HCT116 (cell line): ENCODE measurements around the gene ZNF316. TPM values are rescaled to one million over a fixed set of nuclear protein-coding genes. Genes with fewer than 3 reads are reported as not detected.

Source experiments
- ATAC-seq: fragments of 200-7000 bp; cut with Tn5 transposase; 2 replicates; pipeline ENCODE4 v1.9.1; 2020; ENCODE audit warnings: mild to moderate bottlenecking, moderate library complexity
- BruUV-seq: library from RNA; stranded (reverse); fragments of 400-500 nt; replicated peaks from 2 replicates; lab custom pipeline; 2021; lab: Mats Ljungman, UMichigan
- CTCF ChIA-PET: fragments of 300-600 bp; sonication (Branson Sonifier 250); formaldehyde crosslinking; loops from one replicate; lab custom pipeline; 2021; ENCODE audit warnings: antibody characterized with exemption; lab: Charles Lee
- POLR2A ChIA-PET: fragments of 300-600, 350-600 bp; sonication (Branson Sonifier 250); formaldehyde crosslinking; loops from one replicate; lab custom pipeline; 2021; ENCODE audit warnings: antibody characterized with exemption; lab: Charles Lee
- RAD21 ChIA-PET, 2 experiments: fragments of 300-600 bp; sonication (Branson Sonifier 250); formaldehyde crosslinking; loops; one replicate each; lab custom pipeline; 2023; ENCODE audit warnings: low total read pairs in 2 of 2; ENCODE audit not compliant: uncharacterized antibody in 2 of 2, unreplicated experiment in 2 of 2, low non-redundant PET in 1 of 2; lab: Charles Lee
- DNase-seq: peaks from one replicate; pipeline ENCODE4 v3.0.0-alpha.2; 2010; ENCODE audit warnings: low read depth, low spot score
- H2AFZ ChIP-seq: fragments of 200-600 bp; shearing (Covaris generic), sonication (generic); 2 replicates; pipeline ENCODE4 v1.6.1; 2017; ENCODE audit warnings: low read depth, mixed run types, mixed read lengths, antibody characterized with exemption, low read length; ENCODE audit not compliant: poor library complexity, severe bottlenecking
- H3K27ac ChIP-seq: 2 replicates; pipeline ENCODE4 v1.5.1; 2012; ENCODE audit warnings: low read depth, low read length
- H3K27me3 ChIP-seq: fragments of 200-600 bp; sonication (generic); 2 replicates; pipeline ENCODE4 v1.6.1; 2016; ENCODE audit warnings: mixed run types, low read length, mixed read lengths; ENCODE audit not compliant: insufficient read depth
- H3K36me3 ChIP-seq, 2 experiments: fragments of 200-500 bp in 1 of 2; fragments of 200-600 bp in 1 of 2; sonication (Bioruptor generic) in 1 of 2; sonication (generic) in 1 of 2; 2 replicates each; pipeline versions ENCODE4 v1.5.1 to v1.6.1; 2014 to 2016; ENCODE audit warnings: low read length in 2 of 2, inconsistent platforms in 1 of 2, mixed read lengths in 1 of 2, mixed run types in 1 of 2; ENCODE audit not compliant: insufficient read depth in 2 of 2, control insufficient read depth in 1 of 2
- H3K4me1 ChIP-seq, 2 experiments: fragments of 200-600 bp in 1 of 2; sonication (generic) in 1 of 2; 2 replicates each; pipeline versions ENCODE4 v1.5.1 to v1.6.1; 2012 to 2017; ENCODE audit warnings: low read length in 2 of 2, inconsistent platforms in 1 of 2, mild to moderate bottlenecking in 1 of 2, mixed read lengths in 1 of 2, mixed run types in 1 of 2, moderate library complexity in 1 of 2; ENCODE audit not compliant: insufficient read depth in 2 of 2, control insufficient read depth in 1 of 2
- H3K4me2 ChIP-seq: fragments of 200-600 bp; sonication (generic); 2 replicates; pipeline ENCODE4 v1.6.1; 2017; ENCODE audit warnings: mixed run types, low read length, mixed read lengths
- H3K4me3 ChIP-seq, 2 experiments: fragments of 200-600 bp in 1 of 2; sonication (generic) in 1 of 2; replicated peaks in 1 of 2; 2 replicates each; pipeline ENCODE4 v1.5.1; 2011 to 2016; ENCODE audit warnings: low read length in 2 of 2, control low read depth in 1 of 2, low read depth in 1 of 2, mild to moderate bottlenecking in 1 of 2, mixed read lengths in 1 of 2, mixed run types in 1 of 2
- H3K79me2 ChIP-seq: fragments of 200-600 bp; sonication (generic); 2 replicates; pipeline ENCODE4 v1.6.1; 2017; ENCODE audit warnings: mild to moderate bottlenecking, mixed run types, low read length, moderate library complexity, mixed read lengths; ENCODE audit not compliant: insufficient read depth
- H3K9ac ChIP-seq: fragments of 200-600 bp; sonication (generic); 2 replicates; pipeline ENCODE4 v1.6.1; 2016; ENCODE audit warnings: low read length, mixed read lengths
- H3K9me2 ChIP-seq: fragments of 200-600 bp; sonication (generic), shearing (Covaris generic); 2 replicates; pipeline ENCODE4 v1.6.1; 2017; ENCODE audit warnings: mixed run types, mild to moderate bottlenecking, moderate library complexity; ENCODE audit not compliant: insufficient read depth
- H3K9me3 ChIP-seq, 2 experiments: fragments of 200-500 bp in 1 of 2; fragments of 200-600 bp in 1 of 2; sonication (Bioruptor generic) in 1 of 2; sonication (generic) in 1 of 2; 2 replicates each; pipeline ENCODE4 v1.6.1; 2014 to 2017; ENCODE audit warnings: low read length in 2 of 2, mixed read lengths in 2 of 2, inconsistent platforms in 1 of 2, low read depth in 1 of 2, mild to moderate bottlenecking in 1 of 2, mixed run types in 1 of 2, moderate library complexity in 1 of 2; ENCODE audit not compliant: control insufficient read depth in 1 of 2, insufficient read depth in 1 of 2
- H4K20me1 ChIP-seq: fragments of 200-600 bp; sonication (generic), shearing (Covaris generic); 2 replicates; pipeline ENCODE4 v1.6.1; 2017; ENCODE audit warnings: mixed run types, mild to moderate bottlenecking, moderate library complexity; ENCODE audit not compliant: insufficient read depth
- CBX3 ChIP-seq: IDR thresholded peaks from 2 replicates; pipeline ENCODE4 v1.6.1; 2012; ENCODE audit warnings: low read depth
- CTCF ChIP-seq, 3 experiments: fragments of 200-600 bp in 1 of 3; sonication (generic) in 1 of 3; IDR thresholded peaks in 2 of 3; conservative IDR thresholded peaks in 1 of 3; 2 replicates each; pipeline ENCODE4 v1.5.1; 2012 to 2017; ENCODE audit warnings: low read depth in 2 of 3, low read length in 2 of 3, antibody characterized with exemption in 1 of 3, borderline replicate concordance in 1 of 3, control low read depth in 1 of 3, mild to moderate bottlenecking in 1 of 3, mixed read lengths in 1 of 3, mixed run types in 1 of 3, moderate library complexity in 1 of 3; ENCODE audit not compliant: insufficient read depth in 1 of 3
- EGR1 ChIP-seq: IDR thresholded peaks from 2 replicates; pipeline ENCODE4 v1.6.1; 2012; ENCODE audit warnings: low read depth
- ELF1 ChIP-seq: IDR thresholded peaks from 2 replicates; pipeline ENCODE4 v1.6.1; 2012; ENCODE audit warnings: low read depth, borderline replicate concordance
- EZH2 ChIP-seq: fragments of 200-600 bp; sonication (generic); IDR thresholded peaks from 2 replicates; pipeline ENCODE4 v1.6.1; 2017; ENCODE audit warnings: antibody characterized with exemption, mixed run types
- FOSL1 ChIP-seq: IDR thresholded peaks from 2 replicates; pipeline ENCODE4 v1.6.1; 2012; ENCODE audit warnings: low read depth
- POLR2A ChIP-seq: IDR thresholded peaks from 2 replicates; pipeline ENCODE4 v1.7.0; 2011; ENCODE audit warnings: borderline replicate concordance; ENCODE audit not compliant: insufficient read depth, insufficient read length; ENCODE audit errors: extremely low read depth
- RAD21 ChIP-seq: IDR thresholded peaks from 2 replicates; pipeline ENCODE4 v1.6.1; 2012; ENCODE audit warnings: low read depth, mild to moderate bottlenecking
- SIN3A ChIP-seq: IDR thresholded peaks from 2 replicates; pipeline ENCODE4 v1.6.1; 2012; ENCODE audit warnings: low read depth
- SRF ChIP-seq: IDR thresholded peaks from 2 replicates; pipeline ENCODE4 v1.6.1; 2012; ENCODE audit warnings: low read depth
- TCF7L2 ChIP-seq: IDR thresholded peaks from 2 replicates; pipeline ENCODE4 v1.7.0; 2011; ENCODE audit warnings: borderline replicate concordance, inconsistent platforms; ENCODE audit not compliant: insufficient read depth, insufficient read length; ENCODE audit errors: extremely low read depth
- YY1 ChIP-seq: IDR thresholded peaks from 2 replicates; pipeline ENCODE4 v1.6.1; 2011; ENCODE audit warnings: low read length, low read depth, moderate library complexity, mild to moderate bottlenecking; ENCODE audit not compliant: insufficient replicate concordance; ENCODE audit errors: extremely low read depth
- ZBTB33 ChIP-seq: IDR thresholded peaks from 2 replicates; pipeline ENCODE4 v1.6.1; 2011; ENCODE audit warnings: mild to moderate bottlenecking, low read length, moderate library complexity; ENCODE audit not compliant: insufficient replicate concordance; ENCODE audit errors: extremely low read depth
- ZFX ChIP-seq: fragments of 450-650 bp; IDR thresholded peaks from 2 replicates; pipeline ENCODE4 v1.6.1; 2017
- ZNF274 ChIP-seq: fragments of 200-500 bp; sonication (Bioruptor generic); IDR thresholded peaks from 2 replicates; pipeline ENCODE4 v1.6.1; 2014; ENCODE audit warnings: mild to moderate bottlenecking, low read depth, low read length, inconsistent platforms
- intact Hi-C: fragments of 100-400 bp; cut with micrococcal nuclease; formaldehyde crosslinking; loops from 2 replicates; pipeline ENCODE4 v1.10.0; 2022
- total RNA-seq: library from RNA; stranded (reverse); gene quantifications from one replicate; pipeline ENCODE4 v1.2.1, GENCODE V29; 2021; ENCODE audit not compliant: unreplicated experiment
- TF ChIP-seq, protein P1 (sequence below): IDR thresholded peaks from 2 replicates; pipeline ENCODE4 v1.6.1; 2012
- TF ChIP-seq, protein P2 (sequence below): IDR thresholded peaks from 2 replicates; pipeline ENCODE4 v1.6.1; 2012; ENCODE audit warnings: low read depth
- TF ChIP-seq, protein P3 (sequence below): IDR thresholded peaks from 2 replicates; pipeline ENCODE4 v1.6.1; 2012

Gene ZNF316
- total RNA-seq, 1 experiment from 2014 or later: 25.0 TPM

GRCh38 chr7:6646465-6646864, 9.3 kb downstream of the ZNF316 start:
- POLR2A ChIA-PET: no interaction called here
- intact Hi-C loops: no loop called here

More at GRCh38 chr7:6646465-6646864, 9.3 kb downstream of the ZNF316 start:
- CTCF ChIA-PET: no interaction called here
- RAD21 ChIA-PET: no interaction called here
- Histone ChIP-seq H3K9me2 (no peaks in the 10 kb centered on the region), H3K27me3 (no peaks in the 10 kb centered on the region), H3K4me2 (no peak overlapping the region), H4K20me1 (no peaks in the 10 kb centered on the region), H3K4me1 (no peaks in the 10 kb centered on the region), H3K4me3 (no peak overlapping the region), H2AFZ (no peak overlapping the region), H3K36me3 (peaks cover 21 to 48% of the 10 kb centered on the region in 2 experiments; a peak in 2 of 4 replicates), H3K27ac (no peak overlapping the region), H3K79me2 (peaks cover 11% of the 10 kb centered on the region; the same call in 1 of the 2 replicates), H3K9ac (no peak overlapping the region), H3K9me3 (no peaks in the 10 kb centered on the region)
- no peak for TF ChIP-seq CTCF (IDR thresholded peaks at IDR 0.05 in 2 of 3, conservative IDR thresholded peaks at IDR 0.05 in 1 of 3; ENCODE audit: borderline replicate concordance in 1 of 3, insufficient read depth in 1 of 3, low read depth in 2 of 3, low read length in 2 of 3)
- TF ChIP-seq, protein P1, sequence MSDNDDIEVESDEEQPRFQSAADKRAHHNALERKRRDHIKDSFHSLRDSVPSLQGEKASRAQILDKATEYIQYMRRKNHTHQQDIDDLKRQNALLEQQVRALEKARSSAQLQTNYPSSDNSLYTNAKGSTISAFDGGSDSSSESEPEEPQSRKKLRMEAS: no peak
- no peak for TF ChIP-seq POLR2A
- TF ChIP-seq YY1: no peak
- no peak for TF ChIP-seq ZBTB33
- TF ChIP-seq, protein P2, sequence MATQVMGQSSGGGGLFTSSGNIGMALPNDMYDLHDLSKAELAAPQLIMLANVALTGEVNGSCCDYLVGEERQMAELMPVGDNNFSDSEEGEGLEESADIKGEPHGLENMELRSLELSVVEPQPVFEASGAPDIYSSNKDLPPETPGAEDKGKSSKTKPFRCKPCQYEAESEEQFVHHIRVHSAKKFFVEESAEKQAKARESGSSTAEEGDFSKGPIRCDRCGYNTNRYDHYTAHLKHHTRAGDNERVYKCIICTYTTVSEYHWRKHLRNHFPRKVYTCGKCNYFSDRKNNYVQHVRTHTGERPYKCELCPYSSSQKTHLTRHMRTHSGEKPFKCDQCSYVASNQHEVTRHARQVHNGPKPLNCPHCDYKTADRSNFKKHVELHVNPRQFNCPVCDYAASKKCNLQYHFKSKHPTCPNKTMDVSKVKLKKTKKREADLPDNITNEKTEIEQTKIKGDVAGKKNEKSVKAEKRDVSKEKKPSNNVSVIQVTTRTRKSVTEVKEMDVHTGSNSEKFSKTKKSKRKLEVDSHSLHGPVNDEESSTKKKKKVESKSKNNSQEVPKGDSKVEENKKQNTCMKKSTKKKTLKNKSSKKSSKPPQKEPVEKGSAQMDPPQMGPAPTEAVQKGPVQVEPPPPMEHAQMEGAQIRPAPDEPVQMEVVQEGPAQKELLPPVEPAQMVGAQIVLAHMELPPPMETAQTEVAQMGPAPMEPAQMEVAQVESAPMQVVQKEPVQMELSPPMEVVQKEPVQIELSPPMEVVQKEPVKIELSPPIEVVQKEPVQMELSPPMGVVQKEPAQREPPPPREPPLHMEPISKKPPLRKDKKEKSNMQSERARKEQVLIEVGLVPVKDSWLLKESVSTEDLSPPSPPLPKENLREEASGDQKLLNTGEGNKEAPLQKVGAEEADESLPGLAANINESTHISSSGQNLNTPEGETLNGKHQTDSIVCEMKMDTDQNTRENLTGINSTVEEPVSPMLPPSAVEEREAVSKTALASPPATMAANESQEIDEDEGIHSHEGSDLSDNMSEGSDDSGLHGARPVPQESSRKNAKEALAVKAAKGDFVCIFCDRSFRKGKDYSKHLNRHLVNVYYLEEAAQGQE: no peak
- TF ChIP-seq ELF1: no peak
- TF ChIP-seq ZFX: no peak
- TF ChIP-seq SIN3A: no peak
- TF ChIP-seq, protein P3, sequence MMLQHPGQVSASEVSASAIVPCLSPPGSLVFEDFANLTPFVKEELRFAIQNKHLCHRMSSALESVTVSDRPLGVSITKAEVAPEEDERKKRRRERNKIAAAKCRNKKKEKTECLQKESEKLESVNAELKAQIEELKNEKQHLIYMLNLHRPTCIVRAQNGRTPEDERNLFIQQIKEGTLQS: no peak
- TF ChIP-seq ZNF274: no peak
- no peak for TF ChIP-seq TCF7L2
- TF ChIP-seq FOSL1: no peak
- TF ChIP-seq CBX3: no peak
- TF ChIP-seq EGR1: no peak
- TF ChIP-seq RAD21: no peak
- no peak for TF ChIP-seq EZH2
- no peak for TF ChIP-seq SRF
- DNase-seq: no peak
- no TSS peak for BruUV-seq
- ATAC-seq: no peak
